Activated naive CD4-positive, alpha-beta T cell treated with anti-CD3 and anti-CD28 coated beads for 36 hours (primary cell): ENCODE results near the gene POMT2. TPM values are rescaled to one million over a fixed set of nuclear protein-coding genes. Genes with fewer than 3 reads are reported as not detected.

ENCODE experiments used
- CTCF ChIA-PET: fragments of 350-600 bp; sonication (Branson Sonifier 250); formaldehyde crosslinking; loops from one replicate; lab custom pipeline; 2021; ENCODE audit warnings: antibody characterized with exemption; lab: Charles Lee
- DNase-seq: peaks from one replicate; pipeline ENCODE4 v3.0.0-alpha.2; 2020
- H3K27ac Mint-ChIP-seq: one replicate; pipeline ENCODE4 v1.8.0; 2021; ENCODE audit warnings: mild to moderate bottlenecking, mixed read lengths
- H3K27me3 Mint-ChIP-seq: one replicate; pipeline ENCODE4 v1.8.0; 2021; ENCODE audit warnings: low read depth, mixed read lengths
- H3K36me3 Mint-ChIP-seq: one replicate; pipeline ENCODE4 v1.8.0; 2021; ENCODE audit warnings: low read depth, mixed read lengths
- H3K4me1 Mint-ChIP-seq: one replicate; pipeline ENCODE4 v1.8.0; 2021; ENCODE audit warnings: low read depth, mixed read lengths
- H3K4me3 Mint-ChIP-seq: one replicate; pipeline ENCODE4 v1.8.0; 2021; ENCODE audit warnings: mild to moderate bottlenecking, moderate library complexity, mixed read lengths
- H3K9me3 Mint-ChIP-seq: one replicate; pipeline ENCODE4 v1.8.0; 2021; ENCODE audit warnings: mixed read lengths
- intact Hi-C: fragments of 100-400 bp; cut with micrococcal nuclease; formaldehyde crosslinking; loops from one replicate; pipeline ENCODE4 v1.15.1; 2023
- total RNA-seq, 2 experiments: library from RNA; stranded (reverse); gene quantifications; one replicate each; pipeline ENCODE4 v1.2.3, GENCODE V29; 2021

Gene POMT2
- total RNA-seq, 2 experiments from 2014 or later = 11.3 to 14.5 TPM

GRCh38 chr14:77273796-77274195, 46.9 kb downstream of the POMT2 start:
- H3K27ac Mint-ChIP-seq = no peak overlapping the region
- H3K36me3 Mint-ChIP-seq = no peaks in the 10 kb centered on the region
- CTCF ChIA-PET = interaction anchor here (1.9 kb wide), 1 partner anchor 122 kb away, joined by 5 read pairs; no protein-coding TSS in a partner anchor
- peaks cover 26% of the 10 kb centered on the region for H3K27me3 Mint-ChIP-seq
- no peak overlapping the region for H3K4me3 Mint-ChIP-seq
- no peaks in the 10 kb centered on the region for H3K9me3 Mint-ChIP-seq
- intact Hi-C loops = no loop called here
- H3K4me1 Mint-ChIP-seq = peaks cover 4% of the 10 kb centered on the region
- DNase-seq = no peak

- H3K27me3 Mint-ChIP-seq = peaks cover 36% of the 10 kb centered on the region
- H3K4me3 Mint-ChIP-seq = no peak overlapping the region
- peaks cover 4% of the 10 kb centered on the region for H3K4me1 Mint-ChIP-seq
- DNase-seq = no peak
- no peak overlapping the region for H3K27ac Mint-ChIP-seq
- intact Hi-C loops = no loop called here
- H3K36me3 Mint-ChIP-seq = no peaks in the 10 kb centered on the region
- CTCF ChIA-PET = interaction anchor here (0.6 to 1.9 kb wide), 3 partner anchors 44 to 121 kb away, joined by 3 to 5 read pairs (median 4); no protein-coding TSS in a partner anchor
- H3K9me3 Mint-ChIP-seq = peaks cover 2% of the 10 kb centered on the region
These were observed 48.4 kb downstream of the POMT2 start for GRCh38 chr14:77272261-77272660.

DNA sequence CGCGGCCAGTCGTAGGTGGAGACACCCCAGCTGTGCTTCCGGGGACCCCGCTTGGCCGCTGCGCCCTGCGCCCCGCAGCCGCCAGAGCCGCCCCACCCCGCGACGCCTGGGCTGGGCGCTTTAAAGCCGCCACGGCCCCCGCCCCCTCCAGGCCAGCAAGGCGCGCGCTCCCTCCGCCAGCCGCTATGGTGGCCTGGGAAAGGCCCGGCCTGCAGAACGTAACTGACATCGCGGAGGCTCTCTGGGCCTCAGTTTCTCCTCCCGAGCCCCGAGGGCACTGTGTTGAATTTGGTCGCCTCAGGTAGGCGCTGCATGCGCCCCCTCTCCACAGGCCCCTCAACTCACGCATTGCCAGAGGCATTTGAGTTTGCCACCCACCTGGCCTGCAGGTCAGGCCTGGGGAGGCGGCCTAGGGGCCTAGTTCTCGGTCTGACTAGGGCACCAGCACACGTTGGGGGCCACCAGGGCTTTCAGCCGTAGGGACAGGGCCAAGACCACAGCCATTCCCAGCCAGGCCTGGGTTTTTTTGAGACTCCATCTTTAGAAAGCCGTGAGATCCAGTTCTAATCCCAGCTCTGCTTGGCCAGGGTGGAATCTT, 49.5 kb downstream of the POMT2 start, which contains the start of gene NGB:
Gene NGB, minus strand, starts transcription at position 94 of the 598 bp plus-strand sequence. CDS start 269 bp downstream, outside the sequence.
- intact Hi-C loops = no loop called here
- Mint-ChIP-seq H3K27me3 (peaks cover 36% of the 10 kb centered on the region), H3K27ac (no peak within 1 kb of the TSS), H3K4me3 (no peak within 1 kb of the TSS), H3K36me3 (no peaks in the 10 kb centered on the region), H3K4me1 (peaks cover 4% of the 10 kb centered on the region), H3K9me3 (peaks cover 2% of the 10 kb centered on the region)
- DNase-seq = no peak
- CTCF ChIA-PET = no interaction called here

- peaks cover 4% of the 10 kb centered on the region for H3K4me1 Mint-ChIP-seq
- no peaks in the 10 kb centered on the region for H3K36me3 Mint-ChIP-seq
- CTCF ChIA-PET = no interaction called here
- intact Hi-C loops = no loop called here
- peaks cover 2% of the 10 kb centered on the region for H3K9me3 Mint-ChIP-seq
- no peak for DNase-seq
- no peak overlapping the region for H3K27ac Mint-ChIP-seq
- H3K27me3 Mint-ChIP-seq = peaks cover 36% of the 10 kb centered on the region
- H3K4me3 Mint-ChIP-seq = no peak overlapping the region
These were observed 50.1 kb downstream of the POMT2 start for GRCh38 chr14:77270361-77271112.

DNA sequence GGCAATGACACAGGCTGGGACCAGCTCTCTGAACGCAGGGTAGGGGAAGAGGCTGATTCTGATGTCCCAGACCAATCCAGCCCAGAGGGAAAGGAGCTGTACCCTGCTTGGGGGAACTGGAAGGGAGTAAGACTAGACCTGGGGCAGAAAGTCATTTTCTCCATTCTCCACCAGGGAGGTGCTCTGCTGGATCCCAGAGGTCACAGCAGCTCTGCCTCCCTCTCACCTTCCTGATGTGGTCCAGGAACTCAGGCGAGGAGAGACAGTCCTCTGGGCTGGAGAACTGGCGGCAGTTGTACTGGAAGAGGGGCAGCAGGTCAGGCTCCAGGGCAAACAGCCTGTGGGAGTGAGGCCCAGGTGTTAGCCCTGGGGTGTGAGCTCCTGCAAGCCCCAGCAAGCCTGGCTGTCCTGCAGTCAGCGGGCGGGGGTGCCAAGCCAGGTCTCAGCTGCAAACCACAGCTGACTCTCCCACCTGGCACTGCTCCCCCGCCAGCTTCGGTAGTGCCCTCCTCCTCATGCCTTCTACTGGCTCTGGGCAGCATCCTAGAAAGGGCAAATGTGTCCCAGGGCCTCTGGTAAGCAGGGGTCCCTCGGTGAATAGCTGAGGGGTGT, 51.6 kb downstream of the POMT2 start:
- H3K27me3 Mint-ChIP-seq = peaks cover 36% of the 10 kb centered on the region
- H3K36me3 Mint-ChIP-seq = no peaks in the 10 kb centered on the region
- H3K9me3 Mint-ChIP-seq = peaks cover 2% of the 10 kb centered on the region
- CTCF ChIA-PET = no interaction called here
- intact Hi-C loops = no loop called here
- peaks cover 4% of the 10 kb centered on the region for H3K4me1 Mint-ChIP-seq
- no peak overlapping the region for H3K4me3 Mint-ChIP-seq
- H3K27ac Mint-ChIP-seq = no peak overlapping the region
- no peak for DNase-seq

- no peak overlapping the region for H3K27ac Mint-ChIP-seq
- CTCF ChIA-PET = no interaction called here
- intact Hi-C loops = no loop called here
- no peaks in the 10 kb centered on the region for H3K36me3 Mint-ChIP-seq
- H3K27me3 Mint-ChIP-seq = peaks cover 38% of the 10 kb centered on the region
- H3K4me1 Mint-ChIP-seq = peaks cover 4% of the 10 kb centered on the region
- H3K9me3 Mint-ChIP-seq = peaks cover 2% of the 10 kb centered on the region
- no peak overlapping the region for H3K4me3 Mint-ChIP-seq
- DNase-seq = no peak
These were observed 52.6 kb downstream of the POMT2 start for GRCh38 chr14:77267937-77268699.

DNA sequence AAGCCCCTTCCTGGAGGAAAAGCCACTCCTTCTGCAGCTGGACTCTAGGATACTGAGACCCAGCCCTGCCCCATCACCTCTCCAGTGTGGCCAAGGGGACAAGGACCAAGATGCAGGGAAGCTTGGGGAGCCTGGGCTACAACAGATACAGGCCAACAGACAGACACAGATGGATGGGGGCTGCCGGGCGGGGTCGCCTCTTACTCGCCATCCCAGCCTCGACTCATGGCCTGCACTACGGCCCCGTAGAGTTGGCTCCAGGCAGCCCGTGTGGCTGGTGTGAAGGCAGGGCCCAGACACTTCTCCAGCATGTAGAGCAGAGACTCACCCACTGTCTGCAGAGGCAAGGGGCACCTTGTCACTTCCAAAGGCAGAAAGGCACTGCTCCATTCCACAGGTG, 54.3 kb downstream of the POMT2 start:
- H3K27ac Mint-ChIP-seq = no peak overlapping the region
- CTCF ChIA-PET = no interaction called here
- no peak for DNase-seq
- H3K4me1 Mint-ChIP-seq = peaks cover 2% of the 10 kb centered on the region
- H3K4me3 Mint-ChIP-seq = no peak overlapping the region
- peaks cover 2% of the 10 kb centered on the region for H3K9me3 Mint-ChIP-seq
- no peaks in the 10 kb centered on the region for H3K36me3 Mint-ChIP-seq
- intact Hi-C loops = no loop called here
- H3K27me3 Mint-ChIP-seq = peaks cover 30% of the 10 kb centered on the region

- Mint-ChIP-seq H3K4me3 (no peak overlapping the region), H3K36me3 (no peaks in the 10 kb centered on the region), H3K4me1 (peaks cover 2% of the 10 kb centered on the region), H3K27me3 (peaks cover 27% of the 10 kb centered on the region), H3K9me3 (peaks cover 2% of the 10 kb centered on the region), H3K27ac (no peak overlapping the region)
- intact Hi-C loops = no loop called here
- DNase-seq = no peak
- CTCF ChIA-PET = no interaction called here
These were observed 54.9 kb downstream of the POMT2 start for GRCh38 chr14:77265561-77266335.

- Mint-ChIP-seq H3K4me1 (peaks cover 2% of the 10 kb centered on the region), H3K4me3 (no peak overlapping the region), H3K27ac (no peak overlapping the region), H3K9me3 (peaks cover 2% of the 10 kb centered on the region), H3K27me3 (peaks cover 25% of the 10 kb centered on the region), H3K36me3 (no peaks in the 10 kb centered on the region)
- DNase-seq = no peak
- CTCF ChIA-PET = no interaction called here
- intact Hi-C loops = no loop called here
These were observed 55.5 kb downstream of the POMT2 start for GRCh38 chr14:77265187-77265515.

DNA sequence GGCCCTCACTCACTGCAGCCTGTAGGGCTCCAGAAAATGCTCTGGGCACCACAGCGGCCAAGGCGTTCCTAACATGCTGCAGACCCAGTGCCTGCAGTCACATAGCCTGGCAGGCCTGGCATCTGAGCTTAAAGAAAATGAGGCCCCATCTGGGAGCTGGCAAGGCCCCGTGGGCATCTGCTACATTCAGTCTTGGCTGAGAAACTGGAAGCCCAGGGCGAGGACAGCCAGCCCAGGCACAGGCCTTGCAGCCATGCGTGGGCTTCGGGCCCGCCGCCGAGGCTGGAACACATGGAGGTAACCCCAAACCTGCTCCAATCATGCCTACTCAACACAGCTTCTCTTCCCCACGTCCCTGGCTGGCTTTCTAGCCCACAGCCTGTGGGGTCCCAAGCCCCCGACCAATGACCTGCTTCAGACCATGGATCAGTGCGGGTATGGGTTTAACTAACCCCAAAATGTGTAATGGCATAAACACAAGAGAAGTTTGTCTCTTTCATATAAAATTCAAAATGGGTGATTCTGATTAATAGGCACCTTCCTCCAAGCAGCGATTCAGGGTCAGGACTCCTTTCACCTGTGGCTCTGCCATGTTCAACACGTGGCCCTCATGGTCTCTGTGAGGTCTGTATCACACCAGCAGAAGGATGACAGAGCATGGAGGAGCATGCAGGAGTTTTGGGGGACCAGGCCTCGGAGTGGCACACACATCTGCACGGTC, 56.1 kb downstream of the POMT2 start:
- H3K27ac Mint-ChIP-seq = no peak overlapping the region
- DNase-seq = no peak
- peaks cover 2% of the 10 kb centered on the region for H3K9me3 Mint-ChIP-seq
- no peaks in the 10 kb centered on the region for H3K36me3 Mint-ChIP-seq
- H3K27me3 Mint-ChIP-seq = peaks cover 20% of the 10 kb centered on the region
- intact Hi-C loops = no loop called here
- no peak overlapping the region for H3K4me3 Mint-ChIP-seq
- CTCF ChIA-PET = interaction anchor here (0.6 kb wide), 1 partner anchor 38 kb away, joined by 3 read pairs; no protein-coding TSS in a partner anchor
- no peaks in the 10 kb centered on the region for H3K4me1 Mint-ChIP-seq

DNA sequence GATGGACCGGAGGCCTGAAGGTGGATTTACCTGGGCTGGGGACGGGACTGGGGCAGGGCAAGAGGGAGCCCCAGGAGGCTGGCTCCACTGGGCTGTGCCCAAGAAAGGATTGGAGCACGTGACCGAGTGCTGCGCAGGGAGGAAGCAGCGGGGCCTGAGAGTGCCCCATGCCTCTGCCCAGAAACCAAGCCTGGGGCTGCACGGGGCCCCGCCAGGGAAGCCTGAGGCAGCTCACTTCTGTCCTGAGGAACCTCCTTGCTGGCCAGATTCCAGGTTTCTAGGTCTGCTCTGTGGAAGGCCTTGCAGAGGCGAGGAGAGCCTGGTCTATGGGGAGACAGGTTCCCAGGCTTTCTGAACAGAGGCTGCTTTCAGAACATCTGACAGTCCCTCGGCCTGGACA, 60.1 kb downstream of the POMT2 start:
- intact Hi-C loops = no loop called here
- no peaks in the 10 kb centered on the region for H3K36me3 Mint-ChIP-seq
- H3K4me3 Mint-ChIP-seq = no peak overlapping the region
- peaks cover 7% of the 10 kb centered on the region for H3K27me3 Mint-ChIP-seq
- DNase-seq = no peak
- H3K4me1 Mint-ChIP-seq = no peaks in the 10 kb centered on the region
- CTCF ChIA-PET = interaction anchor here (1.1 kb wide), 1 partner anchor 55 kb away, joined by 3 read pairs; no protein-coding TSS in a partner anchor
- no peaks in the 10 kb centered on the region for H3K9me3 Mint-ChIP-seq
- no peak overlapping the region for H3K27ac Mint-ChIP-seq
